IMR-90 (cell line): Measurements from ENCODE around the gene PIEZO2. TPM values are rescaled to one million over a fixed set of nuclear protein-coding genes. Genes with fewer than 3 reads are reported as not detected.

Experiments
- ATAC-seq: fragments of 200-7000 bp; cut with Tn5 transposase; 2 replicates; pipeline ENCODE4 v1.9.1; 2020; ENCODE audit warnings: low read depth, mild to moderate bottlenecking, moderate library complexity
- BruUV-seq: library from RNA; stranded (reverse); fragments of 400-500 nt; replicated peaks from 2 replicates; lab custom pipeline; 2021; lab: Mats Ljungman, UMichigan
- CTCF ChIA-PET: fragments of 300-600 bp; formaldehyde crosslinking; extraction: SDS; loops from one replicate; lab custom pipeline; 2021; ENCODE audit warnings: antibody characterized with exemption; lab: Yijun Ruan, JAX
- POLR2A ChIA-PET: fragments of 300-600 bp; sonication (Branson Sonifier 250); formaldehyde crosslinking; loops from one replicate; lab custom pipeline; 2022; ENCODE audit warnings: antibody characterized with exemption; ENCODE audit not compliant: unreplicated experiment; lab: Charles Lee
- DNase-seq: peaks from one replicate; pipeline ENCODE4 v3.0.0; 2013
- H2AFZ ChIP-seq: replicated peaks from 2 replicates; pipeline ENCODE3; 2013; ENCODE audit warnings: low read length, mild to moderate bottlenecking; ENCODE audit not compliant: poor library complexity
- H2AK5ac ChIP-seq: 2 replicates; pipeline ENCODE4 v1.6.1; 2013; ENCODE audit warnings: low read depth, low read length, inconsistent platforms
- H2AK9ac ChIP-seq: replicated peaks from 2 replicates; pipeline ENCODE3; 2013; ENCODE audit warnings: mild to moderate bottlenecking, low read depth, low read length, moderate library complexity; ENCODE audit not compliant: poor library complexity
- H2BK120ac ChIP-seq: 2 replicates; pipeline ENCODE4 v1.6.1; 2013; ENCODE audit warnings: low read depth, low read length, inconsistent platforms
- H2BK15ac ChIP-seq: 3 replicates; pipeline ENCODE4 v1.6.1; 2013; ENCODE audit warnings: low read depth, low read length, inconsistent platforms
- H2BK20ac ChIP-seq: 2 replicates; pipeline ENCODE4 v1.6.1; 2013; ENCODE audit warnings: low read depth, mild to moderate bottlenecking, inconsistent platforms, low read length, moderate library complexity
- H2BK5ac ChIP-seq: 2 replicates; pipeline ENCODE4 v1.6.1; 2013; ENCODE audit warnings: mild to moderate bottlenecking, low read depth, low read length, inconsistent platforms; ENCODE audit not compliant: poor library complexity, severe bottlenecking
- H3K14ac ChIP-seq: replicated peaks from 2 replicates; pipeline ENCODE4 v1.6.1; 2013; ENCODE audit warnings: low read depth, low read length, inconsistent platforms
- H3K18ac ChIP-seq: 2 replicates; pipeline ENCODE4 v1.6.1; 2013; ENCODE audit warnings: low read depth, low read length, control low read depth
- H3K23ac ChIP-seq: 2 replicates; pipeline ENCODE4 v1.6.1; 2013; ENCODE audit warnings: low read depth, low read length, inconsistent platforms
- H3K27ac ChIP-seq: 2 replicates; pipeline ENCODE4 v1.5.1; 2013; ENCODE audit warnings: mild to moderate bottlenecking, control low read depth, low read length; ENCODE audit not compliant: insufficient read depth
- H3K27me3 ChIP-seq: 2 replicates; pipeline ENCODE4 v1.6.1; 2013; ENCODE audit warnings: low read length; ENCODE audit not compliant: control insufficient read depth, insufficient read depth
- H3K36me3 ChIP-seq: 2 replicates; pipeline ENCODE4 v1.6.1; 2013; ENCODE audit warnings: low read length, mixed read lengths; ENCODE audit not compliant: control insufficient read depth, insufficient read depth
- H3K4ac ChIP-seq: 2 replicates; pipeline ENCODE4 v1.6.1; 2013; ENCODE audit warnings: low read depth, low read length, inconsistent platforms
- H3K4me1 ChIP-seq: 2 replicates; pipeline ENCODE4 v1.6.1; 2013; ENCODE audit warnings: low read length, mixed read lengths; ENCODE audit not compliant: control insufficient read depth, insufficient read depth
- H3K4me2 ChIP-seq: 2 replicates; pipeline ENCODE4 v1.6.1; 2013; ENCODE audit warnings: low read depth, mild to moderate bottlenecking, control low read depth, low read length, moderate library complexity
- H3K4me3 ChIP-seq: 2 replicates; pipeline ENCODE4 v1.5.1; 2013; ENCODE audit warnings: low read depth, mild to moderate bottlenecking, control low read depth, low read length, moderate library complexity; ENCODE audit not compliant: insufficient read depth
- H3K56ac ChIP-seq: 2 replicates; pipeline ENCODE4 v1.6.1; 2013; ENCODE audit warnings: low read length, inconsistent platforms; ENCODE audit not compliant: insufficient read depth; ENCODE audit errors: extremely low read depth
- H3K79me1 ChIP-seq, 2 experiments: 2 replicates each; pipeline ENCODE4 v1.6.1; 2013; ENCODE audit warnings: low read length in 2 of 2, inconsistent platforms in 1 of 2, low read depth in 1 of 2
- H3K9ac ChIP-seq: 2 replicates; pipeline ENCODE4 v1.6.1; 2013; ENCODE audit warnings: low read depth, low read length, control low read depth
- H3K9me1 ChIP-seq: 2 replicates; pipeline ENCODE4 v1.6.1; 2013; ENCODE audit warnings: low read length, inconsistent platforms; ENCODE audit not compliant: insufficient read depth
- H3K9me3 ChIP-seq: 2 replicates; pipeline ENCODE4 v1.6.1; 2013; ENCODE audit warnings: low read length; ENCODE audit not compliant: control insufficient read depth, insufficient read depth
- H4K20me1 ChIP-seq: 2 replicates; pipeline ENCODE4 v1.6.1; 2013; ENCODE audit warnings: low read length, inconsistent platforms; ENCODE audit not compliant: insufficient read depth
- H4K5ac ChIP-seq: 2 replicates; pipeline ENCODE4 v1.6.1; 2013; ENCODE audit warnings: mild to moderate bottlenecking, low read depth, low read length, control low read depth
- H4K8ac ChIP-seq, 2 experiments: 2 replicates each; pipeline ENCODE4 v1.6.1; 2013; ENCODE audit warnings: low read depth in 2 of 2, low read length in 2 of 2, control low read depth in 1 of 2, inconsistent platforms in 1 of 2
- H4K91ac ChIP-seq: 2 replicates; pipeline ENCODE4 v1.6.1; 2013; ENCODE audit warnings: low read depth, low read length, inconsistent platforms; ENCODE audit not compliant: insufficient read depth
- CEBPB ChIP-seq: IDR thresholded peaks from 2 replicates; pipeline ENCODE4 v1.6.1; 2012; ENCODE audit warnings: low read depth, low read length, improper control_type of control experiment
- CHD1 ChIP-seq: IDR thresholded peaks from 2 replicates; pipeline ENCODE4 v1.6.1; 2012; ENCODE audit warnings: low read depth, low read length, improper control_type of control experiment
- FOS ChIP-seq: fragments of 150-350 bp; IDR thresholded peaks from 2 replicates; pipeline ENCODE4 v1.6.1; 2016; ENCODE audit warnings: low read depth, low read length
- MXI1 ChIP-seq: IDR thresholded peaks from 2 replicates; pipeline ENCODE4 v1.6.1; 2012; ENCODE audit warnings: low read depth, mild to moderate bottlenecking, low read length, moderate library complexity, borderline replicate concordance
- RFX5 ChIP-seq: IDR thresholded peaks from 2 replicates; pipeline ENCODE4 v1.8.0; 2012; ENCODE audit warnings: low read depth, mild to moderate bottlenecking, low read length, moderate library complexity
- SMC3 ChIP-seq: fragments of 150-350 bp; IDR thresholded peaks from 2 replicates; pipeline ENCODE4 v1.6.1; 2016; ENCODE audit warnings: low read depth, mild to moderate bottlenecking, antibody characterized with exemption, low read length, moderate library complexity
- WGBS, 2 experiments: methylation state at CpG; one replicate each; pipeline versions ENCODE4 v1.1.5 to v1.1.7; 2013; ENCODE audit warnings: missing lambda C conversion rate in 2 of 2; ENCODE audit not compliant: insufficient read length in 1 of 2; ENCODE audit errors: extremely low coverage in 2 of 2; 5-methylcytosine and 5-hydroxymethylcytosine counted together
- dilution Hi-C: fragments of 300-500 bp; cut with HindIII; formaldehyde crosslinking; loops from one replicate; pipeline ENCODE4 v1.14.3; 2018; ENCODE audit warnings: low sequenced_read_pairs; ENCODE audit not compliant: unreplicated experiment
- in situ Hi-C: fragments of 300-500 bp; cut with MboI; formaldehyde crosslinking; loops from 3 replicates; pipeline ENCODE4 v1.14.3; 2019; ENCODE audit warnings: low sequenced_read_pairs, inconsistent platforms, mixed read lengths
- intact Hi-C: fragments of 100-400 bp; cut with micrococcal nuclease; formaldehyde crosslinking; loops from 2 replicates; pipeline ENCODE4 v1.10.0; 2022
- polyA plus RNA-seq, 3 experiments: library from polyadenylated mRNA; depleted of rRNA; stranded (reverse); fragments of >200 nt; gene quantifications; 2 replicates each; pipeline ENCODE4 v1.2.3, GENCODE V29; 2012; ENCODE audit warnings: low replicate concordance in 1 of 3
- total RNA-seq: library from RNA; depleted of rRNA; stranded (reverse); fragments of >200 nt; gene quantifications from 2 replicates; pipeline ENCODE4 v1.2.3, GENCODE V29; 2012
- TF ChIP-seq, protein P1 (sequence below): fragments of 150-350 bp; IDR thresholded peaks from 2 replicates; pipeline ENCODE4 v1.6.1; 2017; ENCODE audit warnings: mild to moderate bottlenecking, antibody characterized with exemption, low read length, low read depth

Gene PIEZO2
- total and polyA plus RNA-seq, 2 of the 4 experiments (the other 2 are of a cell fraction): 2.4 to 4.1 TPM

DNA sequence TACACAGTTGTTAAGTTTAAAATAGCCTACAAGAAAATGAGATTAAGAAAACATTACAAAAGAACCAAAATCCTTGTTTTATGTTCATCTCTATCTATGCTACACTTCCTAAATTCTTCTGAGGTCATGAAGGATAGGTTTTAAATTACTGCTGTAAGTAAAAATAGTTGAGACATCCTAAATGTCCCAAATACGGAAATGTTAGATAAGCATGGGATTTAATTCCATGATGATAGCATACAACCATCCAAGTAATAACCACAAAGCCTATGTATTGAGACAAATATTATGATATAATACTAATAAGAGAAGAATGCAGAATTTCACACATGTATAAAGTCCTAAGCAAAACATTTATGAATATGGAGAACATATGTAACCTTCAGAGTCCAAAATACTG is 34.1 kb downstream of the PIEZO2 start:
- DNase-seq (peak; percentile 84), ATAC-seq (peak; percentile 67)
- no peak overlapping the region for H3K56ac ChIP-seq
- H3K4me2 ChIP-seq: peak overlapping the region; percentile 51
- H3K9me3 ChIP-seq: no peaks in the 10 kb centered on the region
- H4K20me1 ChIP-seq: no peaks in the 10 kb centered on the region; the same call in 1 of the 2 replicates
- no peak overlapping the region for H3K4me3 ChIP-seq
- H3K9me1 ChIP-seq: peaks cover 11% of the 10 kb centered on the region; the same call in 1 of the 2 replicates
- H4K8ac ChIP-seq: no peak overlapping the region
- H3K14ac ChIP-seq: no peak overlapping the region
- TF ChIP-seq CHD1 (no peak), RFX5 (no peak), SMC3 (no peak), CEBPB (0 out of 2 replicates have a peak, but pooled peaks have one; percentile 14), FOS (no peak), MXI1 (no peak)
- TF ChIP-seq, protein P1, sequence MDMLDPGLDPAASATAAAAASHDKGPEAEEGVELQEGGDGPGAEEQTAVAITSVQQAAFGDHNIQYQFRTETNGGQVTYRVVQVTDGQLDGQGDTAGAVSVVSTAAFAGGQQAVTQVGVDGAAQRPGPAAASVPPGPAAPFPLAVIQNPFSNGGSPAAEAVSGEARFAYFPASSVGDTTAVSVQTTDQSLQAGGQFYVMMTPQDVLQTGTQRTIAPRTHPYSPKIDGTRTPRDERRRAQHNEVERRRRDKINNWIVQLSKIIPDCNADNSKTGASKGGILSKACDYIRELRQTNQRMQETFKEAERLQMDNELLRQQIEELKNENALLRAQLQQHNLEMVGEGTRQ: no peak
- H2AFZ ChIP-seq: no peak overlapping the region
- CTCF ChIA-PET: no interaction called here
- H3K23ac ChIP-seq: no peak overlapping the region
- H4K5ac ChIP-seq: no peak overlapping the region
- H3K79me1 ChIP-seq: 0 out of 4 replicates have a peak, but pooled peaks cover 0 to 11% of the 10 kb centered on the region in 2 experiments
- no CpG with 5 or more reads among the region's 1 CpG for WGBS, 2 experiments
- no peak overlapping the region for H3K9ac ChIP-seq
- no peak overlapping the region for H2BK120ac ChIP-seq
- POLR2A ChIA-PET: no interaction called here
- no peak overlapping the region for H2AK5ac ChIP-seq
- H3K27ac ChIP-seq: no peak overlapping the region
- no peak overlapping the region for H4K91ac ChIP-seq
- intact Hi-C loops: no loop called here
- dilution Hi-C loops: no loop called here
- no peaks in the 10 kb centered on the region for H3K36me3 ChIP-seq
- H2BK20ac ChIP-seq: no peak overlapping the region
- no peak overlapping the region for H2AK9ac ChIP-seq
- H3K4ac ChIP-seq: no peak overlapping the region
- in situ Hi-C loops: no loop called here
- no peak overlapping the region for H2BK15ac ChIP-seq
- H2BK5ac ChIP-seq: no peak overlapping the region
- H3K18ac ChIP-seq: no peak overlapping the region; the same call in 1 of the 2 replicates
- peaks cover 21% of the 10 kb centered on the region for H3K4me1 ChIP-seq
- BruUV-seq: no TSS peak
- H3K27me3 ChIP-seq: no peaks in the 10 kb centered on the region; the same call in 1 of the 2 replicates
